Spleen (tissue), 7 donors: Measurements from ENCODE around the gene PPP1R9A.

Experiments used
- POLR2A ChIP-seq, 3 donors: fragments of 450-650 bp; IDR thresholded peaks; one replicate each; pipeline ENCODE4 v1.5.1; 2017; ENCODE audit warnings: antibody characterized with exemption in 3 of 3, mild to moderate bottlenecking in 1 of 3
- POLR2AphosphoS5 ChIP-seq, 3 donors: sonication (generic); formaldehyde crosslinking; IDR thresholded peaks; one replicate each; pipeline ENCODE4 v1.5.1; 2017; ENCODE audit warnings: antibody characterized with exemption in 3 of 3
- TF ChIP-seq, protein P1 (sequence below), 11 experiments: fragments of 200-600 bp in 7 of 11; fragments of 450-650 bp in 4 of 11; sonication (generic) in 4 of 11; IDR thresholded peaks in 8 of 11; conservative IDR thresholded peaks in 3 of 11; 1 replicate in 7 of 11; 2 replicates in 4 of 11; pipeline versions ENCODE4 v1.4.0 to v1.8.0; 2016 to 2021; ENCODE audit warnings: antibody characterized with exemption in 11 of 11, inconsistent platforms in 4 of 11, mild to moderate bottlenecking in 1 of 11
- donor health status: DM: no; HTN: no; CAD: no; lungs with moderate emphysema.
- donor health status: DM: no; HTN: no; CAD: no.
- donor health status: DM: no; HTN: no; CAD: no.

- TF ChIP-seq, protein P1, sequence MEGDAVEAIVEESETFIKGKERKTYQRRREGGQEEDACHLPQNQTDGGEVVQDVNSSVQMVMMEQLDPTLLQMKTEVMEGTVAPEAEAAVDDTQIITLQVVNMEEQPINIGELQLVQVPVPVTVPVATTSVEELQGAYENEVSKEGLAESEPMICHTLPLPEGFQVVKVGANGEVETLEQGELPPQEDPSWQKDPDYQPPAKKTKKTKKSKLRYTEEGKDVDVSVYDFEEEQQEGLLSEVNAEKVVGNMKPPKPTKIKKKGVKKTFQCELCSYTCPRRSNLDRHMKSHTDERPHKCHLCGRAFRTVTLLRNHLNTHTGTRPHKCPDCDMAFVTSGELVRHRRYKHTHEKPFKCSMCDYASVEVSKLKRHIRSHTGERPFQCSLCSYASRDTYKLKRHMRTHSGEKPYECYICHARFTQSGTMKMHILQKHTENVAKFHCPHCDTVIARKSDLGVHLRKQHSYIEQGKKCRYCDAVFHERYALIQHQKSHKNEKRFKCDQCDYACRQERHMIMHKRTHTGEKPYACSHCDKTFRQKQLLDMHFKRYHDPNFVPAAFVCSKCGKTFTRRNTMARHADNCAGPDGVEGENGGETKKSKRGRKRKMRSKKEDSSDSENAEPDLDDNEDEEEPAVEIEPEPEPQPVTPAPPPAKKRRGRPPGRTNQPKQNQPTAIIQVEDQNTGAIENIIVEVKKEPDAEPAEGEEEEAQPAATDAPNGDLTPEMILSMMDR (IDR thresholded peaks at IDR 0.05 in 8 of 11, conservative IDR thresholded peaks at IDR 0.05 in 3 of 11), result no peak
- TF ChIP-seq POLR2A (IDR thresholded peaks at IDR 0.05) (no peak), POLR2AphosphoS5 (IDR thresholded peaks at IDR 0.05) (no peak)
Observed at GRCh38 chr7:95113590-95113989, 206.2 kb downstream of the PPP1R9A start.
